Subcutaneous abdominal adipose tissue (tissue), 5 donors: ENCODE results near the gene CCR6.

Experiments used
- H3K27ac ChIP-seq: one replicate; pipeline ENCODE4 v1.7.0; 2013; ENCODE audit warnings: low read depth, mild to moderate bottlenecking, inconsistent platforms, low read length, moderate library complexity
- H3K27me3 ChIP-seq, 5 donors: one replicate each; pipeline ENCODE4 v1.7.0; 2013; ENCODE audit warnings: low read length in 5 of 5, inconsistent platforms in 1 of 5; ENCODE audit not compliant: control insufficient read depth in 5 of 5, insufficient read depth in 4 of 5
- H3K36me3 ChIP-seq, 5 donors: one replicate each; pipeline ENCODE4 v1.7.0; 2013; ENCODE audit warnings: low read length in 5 of 5; ENCODE audit not compliant: control insufficient read depth in 5 of 5, insufficient read depth in 5 of 5
- H3K4me1 ChIP-seq, 5 donors: one replicate each; pipeline ENCODE4 v1.7.0; 2013; ENCODE audit warnings: low read length in 5 of 5, mild to moderate bottlenecking in 3 of 5, moderate library complexity in 1 of 5; ENCODE audit not compliant: control insufficient read depth in 5 of 5, insufficient read depth in 5 of 5
- H3K4me3 ChIP-seq, 5 donors: one replicate each; pipeline ENCODE4 v1.7.0; 2013; ENCODE audit warnings: low read length in 5 of 5, low read depth in 1 of 5
- H3K9ac ChIP-seq, 5 donors: one replicate each; pipeline ENCODE4 v1.7.0; 2013; ENCODE audit warnings: low read length in 5 of 5, mild to moderate bottlenecking in 4 of 5, moderate library complexity in 3 of 5
- H3K9me3 ChIP-seq, 5 donors: one replicate each; pipeline ENCODE4 v1.7.0; 2013; ENCODE audit warnings: low read length in 5 of 5; ENCODE audit not compliant: control insufficient read depth in 5 of 5
- donor health status: healthy.
- donor health status: healthy.
- donor health status: healthy.
- donor health status: healthy.
- donor health status: healthy.

CCR6 gene

GRCh38 chr6:167139761-167140160 lies 16.9 kb downstream of the CCR6 start:
- Histone ChIP-seq H3K9me3 (peaks cover 0 to 3% (median 0%) of the 10 kb centered on the region in 5 donors), H3K4me1 (no peaks in the 10 kb centered on the region), H3K27me3 (peaks cover 3 to 25% (median 13%) of the 10 kb centered on the region in 5 donors), H3K27ac (no peak overlapping the region), H3K9ac (no peak overlapping the region), H3K36me3 (no peaks in the 10 kb centered on the region), H3K4me3 (no peak overlapping the region)

- H3K4me1 ChIP-seq: no peaks in the 10 kb centered on the region
- peaks cover 0 to 3% (median 0%) of the 10 kb centered on the region in 5 donors for H3K9me3 ChIP-seq
- H3K9ac ChIP-seq: no peak overlapping the region
- peaks cover 5 to 25% (median 14%) of the 10 kb centered on the region in 5 donors for H3K27me3 ChIP-seq
- H3K4me3 ChIP-seq: no peak overlapping the region
- H3K27ac ChIP-seq: no peak overlapping the region
- H3K36me3 ChIP-seq: no peaks in the 10 kb centered on the region
These were observed 17.9 kb downstream of the CCR6 start for GRCh38 chr6:167140589-167141474.

GRCh38 chr6:167141667-167142432 lies 19.0 kb downstream of the CCR6 start:
- H3K36me3 ChIP-seq: no peaks in the 10 kb centered on the region
- no peak overlapping the region for H3K9ac ChIP-seq
- no peak overlapping the region for H3K27ac ChIP-seq
- H3K4me1 ChIP-seq: no peaks in the 10 kb centered on the region
- peaks cover 9 to 25% (median 18%) of the 10 kb centered on the region in 5 donors for H3K27me3 ChIP-seq
- no peak overlapping the region for H3K4me3 ChIP-seq
- peaks cover 0 to 3% (median 0%) of the 10 kb centered on the region in 5 donors for H3K9me3 ChIP-seq

- Histone ChIP-seq H3K27ac (no peak overlapping the region), H3K36me3 (no peaks in the 10 kb centered on the region), H3K9me3 (peaks cover 0 to 3% (median 0%) of the 10 kb centered on the region in 5 donors), H3K27me3 (peaks cover 9 to 25% (median 24%) of the 10 kb centered on the region in 5 donors), H3K4me1 (no peaks in the 10 kb centered on the region), H3K9ac (no peak overlapping the region), H3K4me3 (no peak overlapping the region)
These were observed 19.5 kb downstream of the CCR6 start for GRCh38 chr6:167142433-167142761.

- Histone ChIP-seq H3K27ac (no peak overlapping the region), H3K36me3 (no peaks in the 10 kb centered on the region), H3K27me3 (peaks cover 9 to 27% (median 24%) of the 10 kb centered on the region in 5 donors), H3K9me3 (peaks cover 0 to 3% (median 0%) of the 10 kb centered on the region in 5 donors), H3K9ac (no peak overlapping the region), H3K4me3 (no peak overlapping the region), H3K4me1 (no peaks in the 10 kb centered on the region)
These were observed 20.1 kb downstream of the CCR6 start for GRCh38 chr6:167143041-167143440.

GRCh38 chr6:167145461-167145860 lies 22.6 kb downstream of the CCR6 start:
- Histone ChIP-seq H3K36me3 (no peaks in the 10 kb centered on the region), H3K27me3 (peaks cover 9 to 27% (median 24%) of the 10 kb centered on the region in 5 donors), H3K27ac (no peak overlapping the region), H3K4me3 (no peak overlapping the region), H3K9me3 (peaks cover 0 to 3% (median 0%) of the 10 kb centered on the region in 5 donors), H3K4me1 (no peaks in the 10 kb centered on the region), H3K9ac (no peak overlapping the region)

GRCh38 chr6:167146135-167146534 lies 23.2 kb downstream of the CCR6 start:
- no peak overlapping the region for H3K9ac ChIP-seq
- no peak overlapping the region for H3K27ac ChIP-seq
- H3K4me3 ChIP-seq: no peak overlapping the region
- H3K27me3 ChIP-seq: peaks cover 9 to 27% (median 24%) of the 10 kb centered on the region in 5 donors
- H3K36me3 ChIP-seq: no peaks in the 10 kb centered on the region
- H3K4me1 ChIP-seq: no peaks in the 10 kb centered on the region
- H3K9me3 ChIP-seq: peaks cover 0 to 3% (median 0%) of the 10 kb centered on the region in 5 donors

GRCh38 chr6:167146977-167147376 lies 24.1 kb downstream of the CCR6 start:
- no peak overlapping the region for H3K4me3 ChIP-seq
- H3K9me3 ChIP-seq: peaks cover 0 to 3% (median 0%) of the 10 kb centered on the region in 5 donors
- H3K27ac ChIP-seq: no peak overlapping the region
- no peaks in the 10 kb centered on the region for H3K4me1 ChIP-seq
- no peak overlapping the region for H3K9ac ChIP-seq
- peaks cover 9 to 25% (median 21%) of the 10 kb centered on the region in 5 donors for H3K27me3 ChIP-seq
- H3K36me3 ChIP-seq: no peaks in the 10 kb centered on the region

- Histone ChIP-seq H3K9me3 (peaks cover 0 to 3% (median 0%) of the 10 kb centered on the region in 5 donors), H3K27ac (no peak overlapping the region), H3K4me1 (peaks cover 0 to 2% (median 0%) of the 10 kb centered on the region in 5 donors), H3K9ac (no peak overlapping the region), H3K4me3 (no peak overlapping the region), H3K27me3 (peaks cover 9 to 25% (median 18%) of the 10 kb centered on the region in 5 donors), H3K36me3 (no peaks in the 10 kb centered on the region)
These were observed 25.1 kb downstream of the CCR6 start for GRCh38 chr6:167148021-167148420.

GRCh38 chr6:167148997-167149396 lies 26.1 kb downstream of the CCR6 start:
- Histone ChIP-seq H3K27me3 (peaks cover 9 to 21% (median 20%) of the 10 kb centered on the region in 5 donors), H3K4me3 (no peak overlapping the region), H3K9me3 (peaks cover 0 to 3% (median 0%) of the 10 kb centered on the region in 5 donors), H3K36me3 (no peaks in the 10 kb centered on the region), H3K27ac (no peak overlapping the region), H3K4me1 (peaks cover 0 to 10% (median 0%) of the 10 kb centered on the region in 5 donors), H3K9ac (no peak overlapping the region)
